HG03060 (cell line): ENCODE data around the gene GYG1.
A peak's percentile ranks its signal among the peaks of the same experiment; 100 is the strongest.

Experiments
- ATAC-seq: cut with Tn5 transposase; IDR thresholded peaks from one replicate; pipeline ENCODE4 v1.9.1; 2021; ENCODE audit warnings: low read depth, moderate number of reproducible peaks; ENCODE audit not compliant: unreplicated experiment

GYG1 gene

DNA sequence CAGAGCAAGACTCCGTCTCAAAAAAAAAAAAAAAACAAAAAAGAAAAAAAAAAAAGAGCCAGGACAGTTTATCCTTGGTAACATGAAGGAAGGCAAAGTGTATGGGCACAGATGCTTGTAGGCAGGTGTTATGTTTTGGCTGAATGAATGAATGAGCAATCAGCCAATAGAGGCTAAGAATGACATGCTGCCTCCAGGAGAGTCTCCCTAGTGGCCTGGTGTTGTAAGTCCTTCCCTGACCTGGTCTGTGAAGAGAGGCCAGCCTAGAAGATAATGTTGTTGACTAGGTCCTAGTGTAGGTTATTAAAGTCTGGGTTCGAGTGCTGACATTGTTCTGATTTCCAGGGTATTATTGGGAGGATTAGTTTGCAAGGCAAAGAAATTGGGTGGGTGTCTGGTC, 24.9 kb downstream of the GYG1 start:
- ATAC-seq: no peak

DNA sequence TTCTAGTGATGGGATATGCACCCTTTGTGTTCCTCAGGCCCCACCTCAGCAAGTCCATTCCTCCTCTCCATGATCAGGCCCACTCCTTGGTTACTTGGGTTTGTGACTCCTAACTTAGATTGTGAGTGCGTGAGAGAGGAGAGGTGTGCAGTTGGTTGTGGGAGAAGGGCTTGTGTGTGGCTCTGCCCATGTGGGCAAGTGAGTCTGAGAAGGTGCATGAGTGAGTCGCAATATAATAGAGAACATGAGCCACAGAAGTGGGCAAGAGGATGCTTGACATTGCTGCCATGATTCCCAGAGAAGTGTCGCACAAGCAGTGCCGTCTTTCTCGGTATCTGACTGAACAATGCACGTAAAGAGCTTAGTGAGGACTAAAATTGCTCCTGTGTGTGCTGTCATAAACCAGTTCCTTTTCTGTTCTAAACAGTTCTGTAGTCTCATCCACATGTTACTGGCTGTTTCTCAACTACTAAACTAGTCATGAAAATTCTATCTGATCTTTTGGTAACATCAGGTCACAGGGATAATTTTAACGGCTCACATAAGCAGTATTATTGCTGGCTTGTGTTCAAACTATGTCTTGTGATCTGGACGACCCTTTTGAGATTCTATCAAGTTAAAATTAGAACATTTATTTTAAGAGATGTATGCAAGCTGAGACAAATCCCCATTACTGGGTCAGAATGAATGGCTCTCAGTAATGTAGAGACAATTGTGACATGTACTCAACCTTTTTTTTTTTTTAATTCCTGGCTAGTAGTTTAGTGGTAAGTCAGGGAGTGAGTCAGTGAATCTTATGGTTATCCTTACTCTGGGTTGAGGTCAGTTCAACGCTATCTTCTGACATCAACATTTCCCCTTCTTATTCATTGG, 25.6 kb downstream of the GYG1 start:
- ATAC-seq: no peak

DNA sequence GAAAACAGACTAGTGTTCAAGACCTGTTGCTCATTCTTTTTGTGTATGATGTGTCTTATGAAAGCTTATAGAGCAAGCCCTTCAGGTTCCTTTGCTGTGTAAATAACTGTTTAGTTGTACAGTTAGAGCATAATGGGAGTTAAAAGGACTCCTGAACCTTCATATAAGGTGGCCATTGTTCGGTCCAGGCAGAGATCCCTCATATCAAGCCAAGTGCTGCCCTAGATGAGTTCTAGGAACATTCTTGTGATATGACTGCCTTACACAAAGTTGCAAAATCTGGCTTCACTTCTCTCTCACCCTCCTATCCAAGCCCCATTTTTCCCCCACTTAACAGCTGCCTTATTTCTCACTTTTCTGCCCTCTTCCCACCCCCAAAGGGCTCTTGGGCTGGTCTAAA, 26.9 kb downstream of the GYG1 start:
- no peak for ATAC-seq

DNA sequence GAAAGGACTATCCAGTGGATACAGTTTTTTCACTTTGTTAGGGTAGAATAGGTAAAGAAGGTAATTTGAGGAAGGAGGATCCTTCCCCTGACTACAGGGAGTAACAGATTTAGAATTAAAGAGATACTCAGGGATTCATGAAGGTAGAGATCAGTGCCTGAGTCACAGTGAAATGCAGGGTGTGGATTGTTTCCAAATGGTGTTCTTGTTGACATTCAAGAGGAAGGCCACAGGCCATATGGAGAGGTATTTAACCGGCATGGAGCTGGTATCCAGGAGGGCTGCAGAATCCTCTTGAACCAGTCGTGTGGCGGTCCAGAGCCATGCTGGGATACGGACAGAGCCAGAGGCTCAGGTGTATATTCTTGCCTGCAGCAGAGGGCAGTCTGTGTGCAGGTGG, 28.2 kb downstream of the GYG1 start:
- ATAC-seq: no peak

DNA sequence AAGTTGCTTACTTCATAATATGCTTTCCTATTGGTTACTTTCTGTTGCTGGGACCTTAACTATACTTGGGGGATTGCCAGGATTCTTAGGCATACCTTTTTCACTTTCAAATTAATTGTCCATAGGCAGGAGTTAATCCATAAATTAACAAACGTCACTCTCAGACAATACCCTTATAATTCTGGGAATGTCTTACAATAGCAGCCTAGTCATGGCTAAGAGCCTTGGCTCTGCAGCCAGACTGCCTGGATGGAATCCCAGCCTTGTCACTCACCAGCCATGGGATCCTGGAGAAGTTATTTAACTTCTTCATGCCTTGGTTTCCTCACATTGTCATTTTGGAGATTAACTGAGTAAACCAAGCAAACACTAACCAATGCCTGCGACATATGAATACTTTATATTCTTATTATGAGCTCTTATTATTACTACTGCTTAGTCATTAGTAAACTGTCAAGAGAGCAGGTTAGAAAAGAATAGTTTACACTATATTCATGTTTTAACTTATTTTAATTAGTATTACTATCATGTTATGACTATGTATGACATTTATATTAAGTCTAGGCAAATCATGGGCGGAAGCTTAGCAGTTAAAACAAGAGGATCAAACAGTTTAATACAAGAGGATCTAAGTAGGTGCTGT, 29.0 kb downstream of the GYG1 start:
- no peak for ATAC-seq

DNA sequence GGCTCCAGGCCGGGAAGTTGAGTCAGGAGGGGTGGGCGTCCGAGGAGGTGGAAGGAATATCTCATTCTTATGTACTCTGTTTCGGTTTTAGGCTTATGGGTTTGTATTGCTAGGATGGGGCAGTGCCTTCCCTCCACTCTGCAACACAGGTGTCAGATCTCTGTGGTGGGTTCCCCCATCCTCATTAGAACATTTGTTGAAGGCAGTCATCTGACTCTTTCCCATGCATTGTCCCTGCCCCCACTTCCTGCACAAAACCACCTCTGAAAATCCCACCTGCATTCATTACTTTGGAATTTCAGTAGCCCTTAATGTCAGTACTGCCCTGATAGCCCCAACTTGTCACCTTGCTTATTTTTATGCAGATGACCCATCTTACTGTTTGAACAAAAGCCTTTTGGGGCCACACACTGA, 29.5 kb downstream of the GYG1 start:
- ATAC-seq: no peak

DNA sequence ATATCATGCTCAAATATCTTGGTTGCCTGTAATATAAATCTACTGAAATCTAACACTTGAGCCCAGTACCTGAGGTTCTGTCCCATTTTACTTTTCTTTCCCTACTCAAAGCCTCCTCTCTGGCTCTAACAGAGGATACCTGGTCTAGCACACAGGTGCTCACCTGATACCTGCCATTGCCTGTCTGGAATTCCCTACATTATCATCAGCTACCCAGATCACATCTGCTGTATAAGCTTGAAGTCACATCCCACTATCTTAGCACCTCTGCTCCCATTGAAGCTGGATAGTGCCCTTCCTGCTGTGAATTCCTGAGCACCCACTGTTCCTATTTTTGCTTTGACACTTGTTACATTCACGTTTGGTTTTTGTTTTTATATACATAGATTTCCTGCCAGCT, 30.5 kb downstream of the GYG1 start:
- no peak for ATAC-seq

DNA sequence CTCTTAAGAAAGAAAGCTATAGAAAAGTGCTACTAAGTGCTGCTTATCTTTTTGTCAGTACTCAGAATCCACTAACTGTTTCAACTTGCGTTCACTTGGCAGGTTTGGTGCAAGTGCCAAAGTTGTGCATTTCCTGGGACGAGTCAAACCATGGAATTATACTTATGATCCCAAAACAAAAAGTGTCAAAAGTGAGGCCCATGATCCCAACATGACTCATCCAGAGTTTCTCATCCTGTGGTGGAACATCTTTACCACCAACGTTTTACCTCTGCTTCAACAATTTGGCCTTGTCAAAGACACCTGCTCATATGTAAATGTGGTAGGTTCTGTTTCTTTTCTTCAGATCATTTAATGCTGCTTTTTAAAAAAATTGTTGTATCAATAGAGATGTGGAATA, 32.6 kb downstream of the GYG1 start:
- ATAC-seq: no peak

DNA sequence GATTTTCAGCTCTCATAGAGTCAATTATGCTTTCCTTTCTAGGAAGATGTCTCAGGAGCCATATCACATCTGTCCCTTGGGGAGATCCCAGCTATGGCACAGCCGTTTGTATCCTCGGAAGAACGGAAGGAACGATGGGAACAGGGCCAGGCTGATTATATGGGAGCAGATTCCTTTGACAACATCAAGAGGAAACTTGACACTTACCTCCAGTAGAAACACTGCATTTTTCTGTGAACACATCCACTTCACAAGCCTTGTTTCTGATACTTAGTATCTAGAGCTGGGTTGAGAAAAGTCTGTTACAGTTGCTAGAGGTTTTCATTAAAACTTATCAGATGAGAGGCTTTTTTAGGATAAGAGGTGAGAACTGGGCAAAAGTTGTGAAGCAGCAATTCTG, 35.4 kb downstream of the GYG1 start:
- ATAC-seq: no peak

DNA sequence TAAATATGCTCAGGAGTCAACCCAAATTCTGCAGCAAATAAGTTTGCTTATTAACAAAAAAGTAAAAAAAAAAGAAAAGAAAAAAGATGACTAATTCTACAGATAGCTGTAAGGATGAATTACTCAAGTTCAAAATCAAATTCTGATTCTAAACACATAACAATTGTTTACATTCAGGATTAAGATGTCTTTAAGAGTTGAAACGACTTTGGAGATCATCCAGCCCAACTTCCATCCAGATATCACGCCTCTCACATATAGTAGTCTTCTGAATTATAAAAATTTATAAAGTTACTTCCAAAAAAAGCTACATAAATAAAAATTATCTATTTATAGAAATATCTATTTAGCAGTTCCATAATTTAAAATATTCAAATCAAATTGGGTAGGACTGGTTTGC, 39.8 kb downstream of the GYG1 start:
- no peak for ATAC-seq

DNA sequence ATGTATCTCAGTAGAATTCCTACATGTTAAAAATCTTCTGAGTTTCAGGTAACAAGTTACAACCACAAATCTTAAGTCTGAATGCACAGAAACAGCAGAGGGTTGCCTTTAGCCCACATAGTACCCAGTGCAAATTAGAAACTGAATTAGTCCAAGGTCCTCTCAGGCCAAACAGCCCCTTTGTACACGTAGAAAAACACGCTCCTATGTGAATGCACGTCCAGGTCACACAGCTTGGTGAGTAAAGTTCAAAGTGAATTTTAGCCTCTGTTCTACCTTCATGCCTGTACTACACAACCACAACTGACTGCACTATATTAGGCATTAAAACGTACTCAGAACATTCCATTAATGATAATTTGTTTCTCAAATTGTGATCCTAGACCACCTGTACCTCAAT, 46.3 kb downstream of the GYG1 start:
- ATAC-seq: no peak

DNA sequence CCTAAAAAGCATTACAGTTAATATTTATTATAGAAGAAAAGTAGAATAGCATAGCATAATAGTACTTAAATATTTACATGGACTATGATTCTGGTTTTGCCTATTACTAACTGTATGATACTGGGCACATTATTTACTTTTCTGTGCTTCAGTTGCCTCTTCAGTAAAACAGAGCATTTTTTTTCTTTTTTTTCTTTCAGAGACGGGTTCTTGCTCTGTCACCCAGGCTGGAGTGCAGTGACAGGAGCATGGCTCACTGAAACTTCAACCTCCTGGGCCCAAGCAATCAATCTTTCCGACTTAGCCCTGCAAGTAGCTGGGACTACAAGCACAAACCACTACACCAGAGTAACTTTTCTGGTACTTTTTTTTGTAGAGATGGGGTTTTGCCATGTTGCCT, 47.0 kb downstream of the GYG1 start:
- no peak for ATAC-seq

DNA sequence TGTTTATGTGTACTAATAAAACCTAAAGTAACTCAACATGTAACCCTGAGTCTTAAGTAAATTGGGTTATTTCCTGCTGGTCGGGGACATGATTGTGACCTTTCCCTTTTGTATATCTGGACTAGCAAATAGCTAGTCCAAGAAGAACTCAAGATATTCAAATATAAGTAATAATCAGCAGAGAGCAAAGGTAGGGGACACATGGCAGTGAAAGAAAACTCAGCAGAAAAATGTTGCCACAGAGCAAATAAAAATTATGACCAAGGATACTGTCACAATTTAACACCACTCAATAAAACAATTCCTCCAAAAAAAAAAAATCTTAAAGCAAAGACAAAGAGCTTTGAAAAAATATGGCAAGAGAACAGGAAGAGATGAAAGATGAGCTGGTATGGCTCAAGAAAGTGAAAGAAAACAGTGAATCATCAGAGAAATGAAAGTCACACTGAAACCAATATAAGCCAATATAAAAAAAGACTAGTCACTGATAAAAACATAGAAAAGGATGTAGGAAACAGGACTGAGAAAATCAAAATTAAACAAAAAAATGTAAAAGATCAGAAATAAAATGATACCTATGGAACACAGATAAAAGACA, 51.5 kb downstream of the GYG1 start:
- ATAC-seq: peak; percentile 68

DNA sequence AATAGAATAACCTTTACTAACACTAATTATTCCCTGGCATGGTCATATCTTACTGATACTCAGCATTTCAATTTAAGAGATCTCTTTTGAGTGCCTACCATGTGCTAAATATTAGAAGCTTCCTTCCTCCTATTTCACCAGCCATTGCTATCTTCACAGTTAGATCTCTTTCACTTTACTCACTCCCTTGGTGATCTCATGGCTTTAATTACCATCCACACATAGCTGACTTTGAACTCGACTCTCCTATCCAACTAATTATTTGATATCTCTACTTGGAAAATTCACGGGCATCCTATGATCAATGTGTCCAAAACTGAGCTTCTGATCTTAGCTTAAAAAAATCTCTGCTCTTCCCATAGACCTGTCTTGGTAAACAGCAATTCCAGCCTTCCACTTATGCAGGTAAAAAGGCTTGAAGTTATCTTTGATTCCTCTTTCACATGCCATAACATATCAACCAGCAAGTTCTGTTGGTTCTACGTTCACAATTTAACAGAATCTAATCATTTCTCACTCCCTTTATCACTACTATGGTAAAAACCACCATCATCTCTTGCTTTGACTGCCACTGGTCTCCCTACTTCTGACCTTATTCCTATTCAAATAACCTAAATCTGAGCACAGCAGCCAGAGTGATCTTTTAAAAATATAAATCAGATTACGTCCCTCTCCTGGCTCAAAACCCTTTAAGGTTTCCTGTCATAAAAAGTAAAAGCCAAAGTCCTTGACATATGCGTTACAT, 53.2 kb downstream of the GYG1 start:
- no peak for ATAC-seq

DNA sequence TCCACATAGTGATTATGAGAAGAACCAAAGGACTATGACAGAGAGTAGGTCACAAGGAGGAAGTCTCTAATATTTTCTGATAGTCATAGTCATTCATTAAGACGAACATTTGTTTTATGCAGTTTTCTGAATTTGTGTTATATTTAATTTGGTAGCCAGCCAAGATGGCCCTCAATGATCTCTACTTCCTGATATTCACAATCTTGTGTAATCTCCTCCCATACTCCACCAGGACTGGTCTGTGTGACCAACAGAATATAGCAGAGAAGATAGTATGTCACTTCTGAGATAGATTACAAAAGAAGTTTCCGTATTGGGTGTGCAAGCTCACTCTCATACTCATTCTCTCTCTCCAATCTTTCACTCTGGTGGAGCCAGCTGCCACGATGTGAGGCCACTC, 64.2 kb downstream of the GYG1 start:
- ATAC-seq: no peak

DNA sequence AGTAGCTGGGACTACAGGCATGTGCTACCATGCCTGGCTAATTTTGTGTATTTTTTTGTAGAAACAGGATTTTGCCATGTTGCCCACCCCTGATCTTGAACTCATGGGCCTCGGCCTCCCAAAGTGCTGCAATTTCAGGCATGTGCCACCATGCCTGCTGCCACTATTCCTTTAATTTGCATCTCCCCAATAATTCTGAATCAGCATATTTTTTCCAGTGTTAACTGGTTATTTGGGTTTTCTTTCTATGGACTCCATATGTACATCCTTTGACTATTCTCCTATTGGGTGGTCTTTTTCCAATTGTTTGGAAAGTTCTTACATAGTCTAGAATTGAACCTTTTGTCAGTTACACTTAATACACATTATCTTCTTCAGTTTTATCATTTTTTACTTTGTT, 66.9 kb downstream of the GYG1 start:
- no peak for ATAC-seq

DNA sequence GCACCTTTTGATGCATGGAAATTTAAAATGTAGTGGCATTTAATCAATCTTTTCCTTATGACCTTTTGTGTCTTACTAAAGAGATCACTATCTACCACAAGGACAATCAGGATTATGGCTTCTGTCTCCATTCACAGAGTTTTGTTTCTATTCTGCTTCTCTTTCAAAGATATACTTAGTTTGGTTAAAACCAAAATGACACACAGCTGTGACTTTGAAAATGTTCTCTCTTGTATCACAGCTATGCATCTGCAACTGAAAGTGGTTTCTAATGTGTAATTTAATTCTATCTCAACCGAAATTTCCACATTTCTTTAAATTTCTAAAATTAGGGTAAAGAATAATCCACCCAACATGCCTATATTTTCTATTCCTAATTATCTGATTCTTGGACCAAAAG, 67.3 kb downstream of the GYG1 start:
- no peak for ATAC-seq

DNA sequence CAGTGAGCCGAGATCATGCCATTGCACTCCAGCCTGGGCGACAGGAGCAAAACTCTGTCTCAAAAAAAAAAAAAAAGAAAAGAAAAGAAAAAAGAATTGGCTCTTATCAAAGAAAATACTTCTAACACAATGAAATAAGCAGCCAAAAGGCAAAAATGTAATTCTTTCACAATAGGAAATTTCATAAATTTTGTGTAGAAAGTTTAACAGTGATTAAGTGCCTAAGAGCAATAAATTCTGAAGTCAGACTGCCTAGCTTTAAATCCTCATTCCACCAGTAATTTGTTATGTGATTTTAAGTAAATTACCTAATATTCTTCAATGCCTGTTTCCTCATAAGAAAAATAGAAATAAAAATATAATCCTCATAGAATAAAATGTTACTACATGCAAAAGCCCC, 70.4 kb downstream of the GYG1 start:
- no peak for ATAC-seq

DNA sequence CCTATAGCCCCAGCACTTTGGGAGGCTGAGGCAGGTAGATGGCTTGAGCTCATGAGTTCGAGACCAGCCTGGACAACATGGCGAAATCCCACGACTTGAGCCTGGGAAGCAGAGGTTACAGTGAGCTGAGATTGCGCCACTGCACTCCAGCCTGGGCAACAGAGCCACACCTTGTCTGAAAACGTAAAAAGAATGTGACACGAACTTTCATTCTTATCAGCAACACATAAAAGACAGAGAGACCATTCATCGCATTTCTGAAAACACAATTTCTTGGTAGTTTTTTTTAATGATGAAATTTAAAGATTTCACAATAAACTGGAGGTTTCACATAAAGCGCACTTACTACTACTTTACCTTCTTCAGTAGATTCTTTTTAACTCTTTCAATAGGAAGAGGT, 76.5 kb downstream of the GYG1 start:
- no peak for ATAC-seq
